Activated CD8-positive, alpha-beta memory T cell treated with anti-CD3 and anti-CD28 coated beads, Interleukin-2, amount 50 U/mL, for 24 hours (primary cell): ENCODE measurements around the gene MMS22L.
A peak's percentile ranks its signal among the peaks of the same experiment; 100 is the strongest.

ENCODE experiments used
- DNase-seq: peaks from one replicate; pipeline ENCODE4 v3.0.0-alpha.2; 2020; ENCODE audit errors: extremely low read depth

MMS22L gene

DNA sequence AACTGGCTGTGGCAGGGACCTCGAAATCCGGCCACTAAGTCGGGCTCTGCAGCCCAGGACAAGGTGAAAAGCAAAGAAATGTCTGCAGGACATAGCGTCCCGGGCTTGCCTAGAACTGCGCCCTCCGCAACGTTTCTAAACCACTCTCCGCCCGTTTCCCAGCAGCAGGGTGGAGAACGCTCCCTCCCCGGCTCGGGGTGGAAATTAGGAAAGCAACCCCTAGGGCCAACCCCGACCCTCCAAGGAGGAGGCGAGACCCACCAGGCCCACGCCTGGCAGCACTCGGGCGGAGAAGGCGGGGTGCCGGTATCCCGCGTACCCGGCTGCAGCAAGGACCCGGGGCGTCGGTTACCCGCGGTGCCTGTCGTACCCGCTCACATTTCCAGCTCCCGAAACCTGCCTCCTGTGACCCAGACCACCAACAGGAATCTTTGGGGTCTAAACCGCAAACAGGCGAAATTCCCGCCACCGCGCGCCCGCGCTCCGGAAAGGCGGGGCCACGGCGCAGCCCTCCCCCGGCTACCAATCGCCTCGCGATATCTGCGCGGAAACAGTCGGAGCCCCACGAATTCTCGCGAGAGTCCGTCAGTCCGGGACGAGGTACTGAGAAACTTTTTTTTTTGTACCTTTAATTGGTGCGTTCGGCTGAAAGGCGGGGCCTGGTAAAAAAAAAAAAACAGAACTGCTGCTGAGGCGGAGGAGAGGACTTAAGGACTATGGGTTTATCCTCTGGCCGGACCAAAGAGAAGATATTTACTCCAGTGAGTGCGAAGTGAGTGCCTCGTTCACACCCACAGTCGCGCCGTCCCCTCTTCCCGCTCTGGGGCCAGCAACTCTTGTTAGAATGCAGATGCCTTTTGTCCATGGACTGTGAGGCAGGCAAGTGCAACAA, at the start of gene MMS22L:
MMS22L (minus strand) TSS at position 491 of the 892 bp plus-strand sequence. CDS start 739 bp downstream, outside the sequence.
- peak; percentile 83 for DNase-seq

- no peak for DNase-seq
These were observed 39.8 kb upstream of the MMS22L start for GRCh38 chr6:97322811-97323210.

- DNase-seq, result no peak
These were observed 39.2 kb upstream of the MMS22L start for GRCh38 chr6:97322226-97322625.

GRCh38 chr6:97316978-97317377, 34.0 kb upstream of the MMS22L start:
- no peak for DNase-seq

- DNase-seq, result no peak
These were observed 29.2 kb upstream of the MMS22L start for GRCh38 chr6:97312241-97312640.

DNA sequence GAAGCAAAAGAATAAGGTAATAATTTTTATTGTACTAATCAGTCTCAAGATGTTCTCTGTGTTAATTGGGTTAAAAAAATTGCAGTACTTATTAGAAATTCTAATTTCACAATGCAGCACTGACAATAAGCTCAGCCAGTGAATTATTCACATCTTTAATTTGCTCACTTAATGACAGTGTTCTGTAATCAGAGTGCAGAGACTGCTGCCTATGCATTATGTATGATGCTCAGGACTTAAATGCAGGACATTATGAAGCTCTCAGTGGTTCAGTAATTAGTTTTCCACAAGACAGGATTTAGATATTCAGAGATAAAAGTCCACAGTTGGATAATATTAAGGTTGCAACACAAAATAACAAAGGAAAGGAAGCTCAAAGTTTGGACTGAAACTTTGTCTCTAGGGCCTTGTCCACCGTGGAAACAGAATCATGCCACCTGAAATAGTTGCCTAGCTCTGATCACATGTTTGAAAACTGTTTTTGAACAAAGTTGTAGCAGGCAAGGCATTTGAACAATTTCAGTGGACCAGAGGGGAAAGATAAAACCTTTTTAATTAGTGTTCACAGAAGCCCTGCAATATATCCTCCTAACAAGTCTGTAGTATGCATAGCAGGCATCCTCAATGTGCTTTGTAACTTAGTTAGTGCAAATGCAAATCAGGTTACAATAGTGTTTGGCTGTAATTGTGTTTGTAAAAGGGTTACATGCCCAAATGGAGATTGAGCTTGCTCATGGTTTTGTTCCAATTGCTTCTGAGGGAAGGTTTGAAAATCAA, 23.7 kb upstream of the MMS22L start:
- no peak for DNase-seq

GRCh38 chr6:97305414-97306066, 22.5 kb upstream of the MMS22L start:
- no peak for DNase-seq

DNA sequence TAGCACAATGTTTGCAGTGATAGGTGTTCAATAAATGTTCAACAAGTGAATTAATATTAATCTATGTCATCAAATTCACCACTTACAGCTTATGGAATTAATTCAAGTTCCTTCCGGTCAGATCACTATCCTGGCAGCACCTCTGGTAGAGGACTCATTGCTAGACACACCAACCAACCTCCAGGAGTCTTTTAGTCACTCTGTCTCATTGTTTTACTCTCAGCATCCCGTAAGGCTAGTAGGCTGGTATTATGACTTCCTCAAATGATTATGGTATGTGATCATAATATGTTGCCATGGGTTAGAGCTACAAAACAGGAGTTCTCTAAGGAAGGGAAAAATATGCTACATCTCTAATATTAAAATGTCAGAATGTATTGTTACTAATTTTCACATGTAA, 21.7 kb upstream of the MMS22L start:
- no peak for DNase-seq

DNA sequence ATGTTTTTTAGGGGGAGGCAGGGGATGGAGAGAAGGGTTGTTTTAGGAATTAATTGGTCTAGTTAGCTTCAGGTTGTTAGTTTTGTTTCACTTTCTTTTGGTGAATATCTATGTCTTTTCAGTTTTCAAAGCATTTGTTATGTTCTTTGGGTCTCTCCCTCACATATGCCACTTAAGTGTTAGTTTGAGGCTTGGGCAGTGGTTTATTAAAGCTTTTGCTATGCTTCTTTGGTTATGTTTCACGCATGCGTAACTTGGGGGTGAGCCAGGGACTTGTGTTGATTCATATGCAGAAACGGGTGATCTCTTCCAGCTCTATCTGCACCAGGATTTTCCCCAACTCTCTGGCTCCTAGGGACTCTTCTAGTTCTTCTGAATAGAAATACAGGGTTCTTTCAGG, 11.4 kb upstream of the MMS22L start:
- no peak for DNase-seq

- no peak for DNase-seq
These were observed 10.2 kb upstream of the MMS22L start for GRCh38 chr6:97293198-97293696.

- no peak for DNase-seq
These were observed 9.7 kb upstream of the MMS22L start for GRCh38 chr6:97292671-97293070.

GRCh38 chr6:97291896-97292295, 8.9 kb upstream of the MMS22L start:
- no peak for DNase-seq

GRCh38 chr6:97289332-97289731, 6.3 kb upstream of the MMS22L start:
- DNase-seq, result no peak

- no peak for DNase-seq
These were observed 5.2 kb upstream of the MMS22L start for GRCh38 chr6:97288188-97288587.

- DNase-seq, result no peak
These were observed 734 bp downstream of the MMS22L start for GRCh38 chr6:97282238-97282725.

DNA sequence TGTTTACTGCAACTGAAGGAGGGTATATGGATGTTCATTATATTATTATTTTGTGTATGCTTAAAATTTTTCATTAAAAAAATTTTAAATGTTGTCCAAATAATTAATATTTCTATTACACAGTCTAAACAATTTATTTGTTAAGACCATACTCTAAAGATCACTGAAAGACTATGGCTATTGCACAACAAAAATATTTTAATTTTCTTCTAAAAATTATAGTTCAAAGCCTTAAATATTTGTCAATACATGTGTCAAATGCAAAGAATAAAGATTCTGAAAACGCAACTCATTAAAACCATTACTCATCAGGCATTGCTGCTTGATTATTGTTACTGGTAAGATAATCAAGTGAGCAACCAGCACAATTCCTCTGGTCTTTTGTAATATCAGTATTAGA, 2.2 kb downstream of the MMS22L start:
- DNase-seq, result no peak

- DNase-seq, result no peak
These were observed 7.2 kb downstream of the MMS22L start for GRCh38 chr6:97275804-97276203.

DNA sequence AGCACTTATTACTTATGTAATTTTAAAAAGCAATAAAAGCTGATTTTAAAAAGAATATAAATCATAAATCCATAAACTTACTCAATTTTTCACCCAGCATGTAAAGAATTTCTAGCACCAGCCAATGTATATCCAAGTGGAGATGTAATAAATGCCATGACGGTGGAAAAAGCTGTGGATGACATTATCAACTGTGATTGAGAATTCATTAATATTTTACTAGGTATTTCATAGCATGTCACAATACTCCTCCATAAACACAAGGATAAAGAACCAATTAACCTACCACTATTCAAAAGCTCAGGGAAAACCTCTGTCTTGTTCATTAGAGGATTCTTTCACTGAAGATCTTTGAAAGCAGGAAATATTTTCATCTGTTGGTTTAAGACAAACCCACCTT, 13.2 kb downstream of the MMS22L start:
- no peak for DNase-seq

DNA sequence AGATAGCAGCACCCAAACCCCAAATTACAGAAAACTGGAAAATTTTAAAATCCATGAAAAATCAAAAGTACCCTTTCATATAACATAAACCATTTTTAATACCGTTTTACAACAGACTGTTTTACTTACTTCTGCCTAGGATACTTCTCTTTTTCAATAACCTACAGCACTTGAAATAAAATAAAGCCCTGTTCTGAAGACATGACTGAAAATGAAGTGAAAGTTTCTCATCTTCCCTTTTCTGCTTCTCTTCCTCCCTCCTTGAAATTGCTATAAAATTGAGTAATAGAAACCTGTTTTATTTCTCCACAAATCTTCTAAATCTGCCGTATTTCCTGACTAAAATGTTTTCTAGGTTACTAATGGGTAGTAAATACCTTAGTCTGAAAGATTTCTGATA, 20.3 kb downstream of the MMS22L start:
- no peak for DNase-seq

DNA sequence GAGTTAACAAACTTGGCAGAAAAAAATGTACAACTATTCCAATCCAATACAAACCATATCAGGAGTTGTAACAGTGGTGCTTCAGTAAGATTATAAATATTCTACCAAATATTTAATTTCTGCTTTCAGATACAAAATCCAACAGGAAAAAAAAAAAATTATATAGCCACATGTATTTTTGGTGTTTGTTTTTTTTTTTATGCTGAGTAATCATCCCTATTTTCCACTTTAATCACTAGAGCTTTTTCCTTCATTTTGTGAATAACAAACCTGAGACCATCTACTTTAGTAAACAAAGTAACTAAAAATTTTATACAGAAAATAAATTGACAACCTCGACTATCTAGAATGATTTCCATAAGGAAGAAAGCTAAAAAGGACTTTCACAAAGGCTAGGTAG, 36.2 kb downstream of the MMS22L start:
- DNase-seq, result no peak

DNA sequence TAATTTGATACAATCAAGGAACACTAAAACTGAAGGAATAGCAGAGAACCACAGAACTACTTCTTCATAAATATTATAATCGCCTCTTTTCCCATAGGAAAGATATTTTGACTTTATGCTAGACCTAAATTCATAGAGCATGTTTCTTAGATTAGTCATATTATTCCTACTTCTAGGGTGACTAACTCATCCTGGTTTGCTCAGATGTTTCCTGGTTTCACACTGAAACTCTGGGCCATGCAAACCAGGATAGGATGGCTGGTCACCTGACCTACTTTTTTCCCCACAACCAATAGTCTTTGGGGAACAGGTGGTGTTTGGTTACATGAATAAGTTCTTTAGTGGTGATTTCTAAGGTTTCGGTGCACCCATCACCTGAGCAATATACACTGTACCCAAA, 42.8 kb downstream of the MMS22L start:
- no peak for DNase-seq

DNA sequence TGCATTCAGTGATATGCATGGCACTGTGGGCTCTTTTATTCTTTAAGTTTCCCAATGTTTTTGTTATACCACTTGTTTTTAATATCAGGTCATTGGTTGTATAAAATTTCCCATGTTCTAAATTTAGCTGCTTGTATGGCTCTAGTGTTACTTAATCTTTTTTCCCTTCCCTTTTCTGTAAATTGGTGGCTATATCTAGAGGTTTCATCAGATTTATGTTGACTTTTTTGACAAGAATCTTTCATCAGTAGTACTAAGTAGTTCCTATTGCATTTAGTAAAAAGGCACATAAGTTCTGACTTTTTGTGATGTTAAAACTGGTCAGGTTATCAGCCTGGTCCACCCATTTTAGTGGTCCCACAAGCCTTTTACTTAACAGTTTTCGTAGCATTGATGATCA, 51.1 kb downstream of the MMS22L start:
- no peak for DNase-seq
